Measurements from ENCODE around the gene DNM1L. TPM values are rescaled to one million over a fixed set of nuclear protein-coding genes. Genes with fewer than 3 reads are reported as not detected.

Gene DNM1L
- total RNA-seq, 1 donor from 2014 or later, result 65.8 TPM

Other genes with a start within 250 kb of the DNM1L start
- 13.9 TPM for gene YARS2, start 76.6 kb downstream of the DNM1L start, total RNA-seq
- gene PKP2, start 217.5 kb downstream of the DNM1L start, total RNA-seq, result 1.00 TPM